Upper lobe of left lung (tissue), 4 donors: Measurements from ENCODE around the gene THEM5.

Experiments
- EP300 ChIP-seq, 4 donors: sonication (generic); formaldehyde crosslinking; IDR thresholded peaks; one replicate each; pipeline ENCODE4 v1.5.1; 2017; ENCODE audit warnings: antibody characterized with exemption in 4 of 4, control low read depth in 2 of 4
- POLR2A ChIP-seq, 4 donors: fragments of 450-650 bp; IDR thresholded peaks; one replicate each; pipeline ENCODE4 v1.5.1; 2016 to 2017; ENCODE audit warnings: antibody characterized with exemption in 4 of 4, mild to moderate bottlenecking in 2 of 4
- TF ChIP-seq, protein P1 (sequence below), 6 experiments: fragments of 450-650 bp in 4 of 6; fragments of 200-600 bp in 2 of 6; sonication (generic) in 2 of 6; IDR thresholded peaks; one replicate each; pipeline ENCODE4 v1.5.1; 2016 to 2019; ENCODE audit warnings: antibody characterized with exemption in 6 of 6

DNA sequence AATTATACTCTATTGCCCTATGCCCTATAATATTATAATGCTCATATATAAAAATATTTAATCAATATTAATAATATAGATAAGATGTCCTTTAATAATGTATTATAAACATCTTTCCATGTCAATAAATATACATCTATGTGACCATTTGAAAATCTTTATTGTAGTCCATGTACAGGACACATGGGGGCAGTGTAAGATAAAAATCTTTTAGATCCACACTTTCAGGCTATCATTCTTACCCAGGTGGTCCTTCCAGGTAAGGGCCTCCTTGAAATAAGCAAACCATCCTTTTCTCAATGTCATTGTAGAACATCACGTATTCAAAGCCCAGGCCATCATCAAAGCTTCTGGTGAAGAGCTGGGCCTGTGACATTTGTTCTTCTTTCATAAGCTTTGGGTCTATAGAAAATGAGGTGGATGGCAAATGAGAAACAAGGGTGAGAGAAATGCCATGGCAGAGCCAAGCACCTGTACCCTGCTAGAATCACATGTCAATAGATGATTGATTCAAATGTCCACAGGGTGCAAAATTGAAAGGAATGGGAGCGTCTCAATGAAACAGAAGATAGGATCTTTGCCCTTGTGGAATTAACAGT lies 35.6 kb upstream of the THEM5 start:
- TF ChIP-seq, protein P1, sequence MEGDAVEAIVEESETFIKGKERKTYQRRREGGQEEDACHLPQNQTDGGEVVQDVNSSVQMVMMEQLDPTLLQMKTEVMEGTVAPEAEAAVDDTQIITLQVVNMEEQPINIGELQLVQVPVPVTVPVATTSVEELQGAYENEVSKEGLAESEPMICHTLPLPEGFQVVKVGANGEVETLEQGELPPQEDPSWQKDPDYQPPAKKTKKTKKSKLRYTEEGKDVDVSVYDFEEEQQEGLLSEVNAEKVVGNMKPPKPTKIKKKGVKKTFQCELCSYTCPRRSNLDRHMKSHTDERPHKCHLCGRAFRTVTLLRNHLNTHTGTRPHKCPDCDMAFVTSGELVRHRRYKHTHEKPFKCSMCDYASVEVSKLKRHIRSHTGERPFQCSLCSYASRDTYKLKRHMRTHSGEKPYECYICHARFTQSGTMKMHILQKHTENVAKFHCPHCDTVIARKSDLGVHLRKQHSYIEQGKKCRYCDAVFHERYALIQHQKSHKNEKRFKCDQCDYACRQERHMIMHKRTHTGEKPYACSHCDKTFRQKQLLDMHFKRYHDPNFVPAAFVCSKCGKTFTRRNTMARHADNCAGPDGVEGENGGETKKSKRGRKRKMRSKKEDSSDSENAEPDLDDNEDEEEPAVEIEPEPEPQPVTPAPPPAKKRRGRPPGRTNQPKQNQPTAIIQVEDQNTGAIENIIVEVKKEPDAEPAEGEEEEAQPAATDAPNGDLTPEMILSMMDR (IDR thresholded peaks at IDR 0.05) = peak in 4 of 6 experiments; percentile 19 to 33 (median 30)
- TF ChIP-seq POLR2A (IDR thresholded peaks at IDR 0.05) (no peak), EP300 (IDR thresholded peaks at IDR 0.05) (no peak)
